ENCODE data around the gene TMEM169.

The TMEM169 gene, protein sequence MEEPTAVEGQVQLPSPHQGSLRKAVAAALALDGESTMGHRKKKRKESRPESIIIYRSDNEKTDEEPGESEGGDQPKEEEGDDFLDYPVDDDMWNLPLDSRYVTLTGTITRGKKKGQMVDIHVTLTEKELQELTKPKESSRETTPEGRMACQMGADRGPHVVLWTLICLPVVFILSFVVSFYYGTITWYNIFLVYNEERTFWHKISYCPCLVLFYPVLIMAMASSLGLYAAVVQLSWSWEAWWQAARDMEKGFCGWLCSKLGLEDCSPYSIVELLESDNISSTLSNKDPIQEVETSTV

DNA sequence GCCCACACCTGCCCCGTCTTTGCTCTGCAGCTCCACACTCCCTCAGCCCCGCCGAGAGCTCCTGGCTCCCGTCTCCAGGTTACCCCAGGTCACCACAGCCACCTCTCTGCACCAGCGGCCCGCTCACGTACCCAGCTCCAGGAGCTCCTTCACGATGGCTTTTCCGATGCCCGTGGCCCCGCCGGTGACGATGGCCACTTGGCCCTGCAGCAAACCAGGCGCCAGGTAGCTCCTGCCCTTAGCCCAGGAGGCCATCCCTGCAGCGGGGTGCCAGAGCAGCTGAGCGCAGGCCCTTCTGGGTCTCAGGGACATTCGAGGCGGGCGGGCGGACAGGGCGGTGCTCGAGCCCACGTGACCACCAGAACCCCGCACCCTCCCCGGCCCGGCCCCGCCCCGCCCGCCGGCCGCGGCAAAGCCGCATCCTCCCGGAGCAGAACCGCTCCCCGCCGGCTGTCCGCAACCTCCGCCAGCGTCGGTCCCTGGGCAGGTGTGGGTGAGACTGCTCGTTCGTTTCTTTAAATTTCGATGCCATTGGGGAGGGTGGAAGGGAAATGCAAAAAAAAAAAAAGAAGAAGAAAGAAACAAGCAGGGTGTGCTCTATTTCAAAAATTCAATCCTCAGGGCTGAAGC is at the start of gene TMEM169, which contains the start of gene PECR:
Gene TMEM169, plus strand, starts transcription at position 433 of the 630 bp plus-strand sequence. CDS start 14,045 bp downstream, outside the sequence.
Gene PECR, minus strand, starts transcription at position 323 of the 630 bp plus-strand sequence. Its CDS starts 68 bp downstream, at position 255.
- TF ChIP-seq, protein P1, sequence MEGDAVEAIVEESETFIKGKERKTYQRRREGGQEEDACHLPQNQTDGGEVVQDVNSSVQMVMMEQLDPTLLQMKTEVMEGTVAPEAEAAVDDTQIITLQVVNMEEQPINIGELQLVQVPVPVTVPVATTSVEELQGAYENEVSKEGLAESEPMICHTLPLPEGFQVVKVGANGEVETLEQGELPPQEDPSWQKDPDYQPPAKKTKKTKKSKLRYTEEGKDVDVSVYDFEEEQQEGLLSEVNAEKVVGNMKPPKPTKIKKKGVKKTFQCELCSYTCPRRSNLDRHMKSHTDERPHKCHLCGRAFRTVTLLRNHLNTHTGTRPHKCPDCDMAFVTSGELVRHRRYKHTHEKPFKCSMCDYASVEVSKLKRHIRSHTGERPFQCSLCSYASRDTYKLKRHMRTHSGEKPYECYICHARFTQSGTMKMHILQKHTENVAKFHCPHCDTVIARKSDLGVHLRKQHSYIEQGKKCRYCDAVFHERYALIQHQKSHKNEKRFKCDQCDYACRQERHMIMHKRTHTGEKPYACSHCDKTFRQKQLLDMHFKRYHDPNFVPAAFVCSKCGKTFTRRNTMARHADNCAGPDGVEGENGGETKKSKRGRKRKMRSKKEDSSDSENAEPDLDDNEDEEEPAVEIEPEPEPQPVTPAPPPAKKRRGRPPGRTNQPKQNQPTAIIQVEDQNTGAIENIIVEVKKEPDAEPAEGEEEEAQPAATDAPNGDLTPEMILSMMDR (conservative IDR thresholded peaks at IDR 0.05; ENCODE audit: control insufficient read depth, insufficient read depth, low read depth, low read length) = no peak
- peak; percentile 31 for DNase-seq (ENCODE audit: low read depth)
- H3K4me3 ChIP-seq (ENCODE audit: control insufficient read depth, low read depth, low read length) = peak within 1 kb of the TSS; percentile 77

DNA sequence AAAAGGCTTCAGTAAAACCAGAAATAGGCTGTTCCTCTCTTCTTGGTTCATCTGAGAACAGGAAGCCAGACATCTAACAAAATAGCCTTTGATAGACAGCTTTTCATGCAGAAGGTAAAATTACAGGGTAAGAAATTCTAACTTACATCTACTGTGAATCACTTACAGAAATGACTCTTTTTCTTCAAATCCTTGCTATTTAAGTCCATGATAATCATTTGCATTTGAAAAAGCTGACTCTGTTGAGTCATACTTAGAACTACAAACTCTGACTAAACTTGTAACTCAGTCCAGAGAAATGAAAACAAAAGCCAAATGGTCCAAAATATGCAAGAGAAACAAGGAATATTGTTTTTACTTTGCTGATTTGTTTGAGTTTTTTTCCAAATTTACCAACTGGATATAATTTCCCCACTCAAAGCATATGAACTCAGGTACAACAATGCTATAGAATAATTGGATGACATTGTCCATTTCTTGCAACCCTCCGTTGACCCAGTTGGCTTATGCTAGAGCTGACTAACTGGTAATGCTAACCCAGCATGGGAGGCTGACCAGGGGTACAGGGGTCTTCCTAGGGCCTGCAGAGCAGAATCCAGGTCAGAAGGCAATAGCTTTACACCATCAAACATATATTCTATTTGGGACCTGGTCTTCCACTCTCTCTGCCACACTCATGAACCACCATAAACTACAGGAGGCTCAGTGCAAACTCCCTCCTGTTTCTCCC is 49.6 kb upstream of the TMEM169 start:
- DNase-seq (ENCODE audit: low read depth) = peak; percentile 87
- TF ChIP-seq, protein P1 (conservative IDR thresholded peaks at IDR 0.05; ENCODE audit: control insufficient read depth, insufficient read depth, low read depth, low read length) = no peak
- no peak overlapping the region for H3K4me3 ChIP-seq (ENCODE audit: control insufficient read depth, low read depth, low read length)

DNA sequence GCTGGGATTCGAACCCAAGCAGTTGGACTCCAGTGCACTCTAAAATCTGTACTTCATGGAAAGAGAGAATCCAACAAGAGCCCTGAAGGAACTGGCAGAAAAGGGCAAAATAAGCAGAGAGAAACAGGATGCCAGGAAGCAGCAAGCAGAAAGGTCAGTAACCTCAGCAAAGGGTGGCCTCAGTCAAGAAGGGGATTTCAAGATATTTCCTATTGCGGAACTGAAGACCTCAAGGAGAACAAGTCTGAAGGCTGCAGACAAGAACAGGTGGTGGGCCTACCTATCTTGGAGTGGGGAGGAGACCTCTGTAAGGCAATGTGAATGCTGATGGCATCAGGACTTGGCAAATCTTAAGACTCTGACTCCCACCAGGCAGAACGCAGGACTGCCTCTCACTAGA is 48.3 kb upstream of the TMEM169 start:
- no peak for DNase-seq (ENCODE audit: low read depth)

DNA sequence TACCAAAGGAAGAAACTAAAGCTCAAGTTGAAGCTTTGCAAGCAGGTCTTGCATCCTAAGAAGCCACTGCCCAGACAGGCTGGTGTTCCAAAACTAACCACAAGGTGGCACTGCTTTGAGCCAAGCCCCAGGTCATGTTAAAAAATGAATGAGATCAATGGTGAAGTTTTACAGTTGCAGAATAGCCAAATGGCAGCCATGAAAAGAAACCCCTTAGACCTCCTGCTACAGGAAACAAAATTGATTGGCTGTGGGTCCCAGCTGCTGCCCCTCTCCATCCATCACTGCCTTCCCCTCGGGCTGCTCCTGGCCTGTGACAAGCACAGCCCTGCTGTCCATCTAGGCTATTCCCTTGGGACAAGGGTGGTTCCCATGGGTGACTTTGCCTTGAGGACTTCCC is 47.7 kb upstream of the TMEM169 start:
- peak; percentile 83 for DNase-seq (ENCODE audit: low read depth)
- H3K4me3 ChIP-seq (ENCODE audit: control insufficient read depth, low read depth, low read length) = no peak overlapping the region
- TF ChIP-seq, protein P1 (conservative IDR thresholded peaks at IDR 0.05; ENCODE audit: control insufficient read depth, insufficient read depth, low read depth, low read length) = peak; percentile 95

More for the DNA sequence above, 48.3 kb upstream of the TMEM169 start:
- H3K4me3 ChIP-seq (ENCODE audit: control insufficient read depth, low read depth, low read length) = no peak overlapping the region
- TF ChIP-seq, protein P1 (conservative IDR thresholded peaks at IDR 0.05; ENCODE audit: control insufficient read depth, insufficient read depth, low read depth, low read length) = no peak

DNA sequence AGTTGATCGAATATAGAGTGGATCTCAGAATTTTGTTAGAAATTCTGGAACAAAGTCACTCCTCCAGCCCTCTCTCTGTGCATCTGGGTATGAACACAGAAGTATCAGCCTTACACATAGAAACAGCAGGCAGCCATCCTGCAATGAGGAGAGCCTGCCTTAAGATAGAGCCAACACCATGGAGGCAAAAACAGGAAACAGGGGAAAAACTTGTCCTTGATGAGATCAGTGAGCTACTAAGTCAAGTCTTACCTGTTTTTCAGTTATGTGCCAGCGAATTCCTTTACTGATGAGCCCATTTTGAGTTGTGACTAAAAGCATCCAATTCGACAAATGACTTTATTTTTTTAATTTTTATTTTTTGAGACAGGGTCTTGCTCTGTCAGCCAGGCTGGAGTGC is 41.8 kb upstream of the TMEM169 start:
- no peak for DNase-seq (ENCODE audit: low read depth)
- H3K4me3 ChIP-seq (ENCODE audit: control insufficient read depth, low read depth, low read length) = no peak overlapping the region
- TF ChIP-seq, protein P1 (conservative IDR thresholded peaks at IDR 0.05; ENCODE audit: control insufficient read depth, insufficient read depth, low read depth, low read length) = no peak

DNA sequence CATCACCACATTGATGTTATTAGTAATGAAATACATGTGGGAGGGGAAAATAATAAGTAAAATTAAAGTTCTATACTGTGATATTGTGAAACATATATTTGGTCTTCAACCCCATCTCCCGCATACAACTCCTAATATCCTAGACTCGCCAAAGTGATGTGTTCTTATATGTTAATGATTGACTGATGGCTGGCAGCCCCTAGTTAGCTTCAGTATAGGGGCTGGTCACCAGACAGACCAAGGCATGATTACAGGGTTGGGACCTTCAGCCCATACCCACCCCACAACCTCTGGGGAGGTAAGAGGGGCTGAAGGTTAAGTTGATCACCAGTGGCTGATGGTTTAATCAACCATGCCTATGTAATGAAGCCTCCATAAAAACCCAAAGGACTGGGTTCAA is 40.3 kb upstream of the TMEM169 start:
- DNase-seq (ENCODE audit: low read depth) = no peak
- TF ChIP-seq, protein P1 (conservative IDR thresholded peaks at IDR 0.05; ENCODE audit: control insufficient read depth, insufficient read depth, low read depth, low read length) = no peak
- H3K4me3 ChIP-seq (ENCODE audit: control insufficient read depth, low read depth, low read length) = no peak overlapping the region

Measured in fibroblast of mammary gland (primary cell).